ENCODE data around the gene RRM1. TPM values are rescaled to one million over a fixed set of nuclear protein-coding genes. Genes with fewer than 3 reads are reported as not detected.
"Not testable (repeated sequence)": the region's sequence is repeated elsewhere in the genome, so short reads cannot be mapped to it uniquely, and the experiment has no call there.

Gene RRM1
- total and polyA plus RNA-seq, 2 of the 13 experiments (the other 11 are each of a cell fraction or from before 2014, with no cell fraction given), result 17.3 to 108 TPM

DNA sequence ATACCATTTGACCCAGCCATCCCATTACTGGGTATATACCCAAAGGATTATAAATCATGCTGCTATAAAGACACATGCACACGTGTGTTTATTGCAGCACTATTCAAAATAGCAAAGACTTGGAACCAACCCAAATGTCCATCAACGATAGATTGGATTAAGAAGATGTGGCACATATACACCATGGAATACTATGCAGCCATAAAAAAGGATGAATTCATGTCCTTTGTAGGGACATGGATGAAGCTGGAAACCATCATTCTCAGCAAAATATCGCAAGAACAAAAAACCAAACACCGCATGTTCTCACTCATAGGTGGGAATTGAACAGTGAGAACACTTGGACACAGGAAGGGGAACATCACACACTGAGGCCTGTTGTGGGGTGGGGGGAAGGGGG is 41.4 kb upstream of the RRM1 start:
- CTCF ChIA-PET (ENCODE audit: low intra/inter-chr PET ratio, low total read pairs); in situ Hi-C loops (cut with HindIII; ENCODE audit: extremely low pct_ligation_motif_present, low pct_unique_long_range_greater_than_20kb); intact Hi-C loops (cut with micrococcal nuclease; ENCODE audit: unreplicated experiment): not testable (repeated sequence)

DNA sequence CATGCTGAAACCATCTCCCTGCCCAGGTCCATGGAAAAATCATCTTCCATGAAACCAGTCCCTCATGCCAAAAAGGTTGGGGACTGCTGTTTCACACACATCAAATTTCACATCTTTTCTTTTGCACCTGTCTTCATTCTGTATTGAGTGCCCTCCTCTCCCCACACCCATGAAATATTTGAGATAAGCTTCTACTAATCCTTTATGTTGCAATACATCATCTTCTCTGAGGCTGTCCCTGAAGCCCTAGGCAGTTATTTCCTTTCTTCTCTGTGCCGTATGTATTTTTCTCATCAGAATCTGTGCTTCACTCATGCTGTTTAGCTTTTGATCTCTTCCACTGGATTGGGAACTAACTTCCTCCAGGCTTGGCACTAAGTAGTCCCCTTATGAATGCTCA is 40.0 kb upstream of the RRM1 start:
- BruUV-seq (replicated peaks), result no TSS peak
- DNase-seq (ENCODE audit: low spot score), result no peak
- H3K36me3 ChIP-seq (replicated peaks in 1 of 2; ENCODE audit: control insufficient read depth in 1 of 2, insufficient read depth in 2 of 2, low read length in 2 of 2), result peaks cover 8 to 27% of the 10 kb centered on the region in 2 experiments
- no peaks in the 10 kb centered on the region; a peak in 1 of 5 replicates for H3K27me3 ChIP-seq (ENCODE audit: control insufficient read depth in 1 of 2, insufficient read depth in 2 of 2, low read length in 2 of 2)
- CTCF ChIA-PET (ENCODE audit: low intra/inter-chr PET ratio, low total read pairs), result no interaction called here
- no peak overlapping the region for H3K27ac ChIP-seq (ENCODE audit: extremely low read length, insufficient read depth, low read length)
- intact Hi-C loops (cut with micrococcal nuclease; ENCODE audit: unreplicated experiment), result no loop called here
- WGBS (ENCODE audit: low lambda C conversion rate), result 97% methylated on average over 1 of the region's 1 CpG
- no peak overlapping the region for H3K9ac ChIP-seq (ENCODE audit: insufficient read depth, low read depth, low read length)
- H3K4me1 ChIP-seq (ENCODE audit: insufficient read depth, low read length), result peaks cover 7% of the 10 kb centered on the region
- FAIRE-seq, result no peak
- no peak for ATAC-seq
- no peaks in the 10 kb centered on the region for H3K79me2 ChIP-seq (ENCODE audit: insufficient read depth, low read length)
- H3K9me3 ChIP-seq (ENCODE audit: low read length), result no peaks in the 10 kb centered on the region
- in situ Hi-C loops (cut with HindIII; ENCODE audit: extremely low pct_ligation_motif_present, low pct_unique_long_range_greater_than_20kb), result no loop called here
- no peaks in the 10 kb centered on the region for H4K20me1 ChIP-seq (ENCODE audit: insufficient read depth, low read length)
- H2AFZ ChIP-seq (ENCODE audit: low read length), result no peak overlapping the region
- no peak overlapping the region for H3K4me2 ChIP-seq (ENCODE audit: low read depth, low read length)
- POLR2A ChIA-PET, result no interaction called here
- H3K4me3 ChIP-seq (replicated peaks in 1 of 3; ENCODE audit: insufficient read depth in 1 of 3, low read depth in 2 of 3, low read length in 3 of 3), result no peak overlapping the region
- no peak for TF ChIP-seq NBN (conservative IDR thresholded peaks at IDR 0.05)
- no peak for TF ChIP-seq ZNF329 (CRISPR knock-in tag; IDR thresholded peaks at IDR 0.05; ENCODE audit: low read depth)
- TF ChIP-seq, protein P1, sequence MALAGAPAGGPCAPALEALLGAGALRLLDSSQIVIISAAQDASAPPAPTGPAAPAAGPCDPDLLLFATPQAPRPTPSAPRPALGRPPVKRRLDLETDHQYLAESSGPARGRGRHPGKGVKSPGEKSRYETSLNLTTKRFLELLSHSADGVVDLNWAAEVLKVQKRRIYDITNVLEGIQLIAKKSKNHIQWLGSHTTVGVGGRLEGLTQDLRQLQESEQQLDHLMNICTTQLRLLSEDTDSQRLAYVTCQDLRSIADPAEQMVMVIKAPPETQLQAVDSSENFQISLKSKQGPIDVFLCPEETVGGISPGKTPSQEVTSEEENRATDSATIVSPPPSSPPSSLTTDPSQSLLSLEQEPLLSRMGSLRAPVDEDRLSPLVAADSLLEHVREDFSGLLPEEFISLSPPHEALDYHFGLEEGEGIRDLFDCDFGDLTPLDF (CRISPR knock-in tag; IDR thresholded peaks at IDR 0.05), result no peak
- TF ChIP-seq, protein P2, sequence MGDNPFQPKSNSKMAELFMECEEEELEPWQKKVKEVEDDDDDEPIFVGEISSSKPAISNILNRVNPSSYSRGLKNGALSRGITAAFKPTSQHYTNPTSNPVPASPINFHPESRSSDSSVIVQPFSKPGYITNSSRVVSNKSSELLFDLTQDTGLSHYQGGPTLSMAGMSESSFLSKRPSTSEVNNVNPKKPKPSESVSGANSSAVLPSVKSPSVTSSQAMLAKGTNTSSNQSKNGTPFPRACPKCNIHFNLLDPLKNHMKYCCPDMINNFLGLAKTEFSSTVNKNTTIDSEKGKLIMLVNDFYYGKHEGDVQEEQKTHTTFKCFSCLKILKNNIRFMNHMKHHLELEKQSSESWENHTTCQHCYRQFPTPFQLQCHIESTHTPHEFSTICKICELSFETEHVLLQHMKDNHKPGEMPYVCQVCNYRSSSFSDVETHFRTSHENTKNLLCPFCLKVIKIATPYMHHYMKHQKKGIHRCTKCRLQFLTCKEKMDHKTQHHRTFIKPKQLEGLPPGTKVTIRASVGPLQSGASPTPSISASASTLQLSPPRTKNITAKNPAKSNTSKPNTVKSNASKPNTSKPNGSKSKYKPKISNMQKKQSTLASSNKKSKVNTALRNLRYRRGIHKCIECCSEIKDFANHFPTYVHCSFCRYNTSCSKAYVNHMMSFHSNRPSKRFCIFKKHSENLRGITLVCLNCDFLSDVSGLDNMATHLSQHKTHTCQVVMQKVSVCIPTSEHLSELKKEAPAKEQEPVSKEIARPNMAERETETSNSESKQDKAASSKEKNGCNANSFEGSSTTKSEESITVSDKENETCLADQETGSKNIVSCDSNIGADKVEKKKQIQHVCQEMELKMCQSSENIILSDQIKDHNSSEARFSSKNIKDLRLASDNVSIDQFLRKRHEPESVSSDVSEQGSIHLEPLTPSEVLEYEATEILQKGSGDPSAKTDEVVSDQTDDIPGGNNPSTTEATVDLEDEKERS (CRISPR knock-in tag; IDR thresholded peaks at IDR 0.05), result no peak
- TF ChIP-seq, protein P3, sequence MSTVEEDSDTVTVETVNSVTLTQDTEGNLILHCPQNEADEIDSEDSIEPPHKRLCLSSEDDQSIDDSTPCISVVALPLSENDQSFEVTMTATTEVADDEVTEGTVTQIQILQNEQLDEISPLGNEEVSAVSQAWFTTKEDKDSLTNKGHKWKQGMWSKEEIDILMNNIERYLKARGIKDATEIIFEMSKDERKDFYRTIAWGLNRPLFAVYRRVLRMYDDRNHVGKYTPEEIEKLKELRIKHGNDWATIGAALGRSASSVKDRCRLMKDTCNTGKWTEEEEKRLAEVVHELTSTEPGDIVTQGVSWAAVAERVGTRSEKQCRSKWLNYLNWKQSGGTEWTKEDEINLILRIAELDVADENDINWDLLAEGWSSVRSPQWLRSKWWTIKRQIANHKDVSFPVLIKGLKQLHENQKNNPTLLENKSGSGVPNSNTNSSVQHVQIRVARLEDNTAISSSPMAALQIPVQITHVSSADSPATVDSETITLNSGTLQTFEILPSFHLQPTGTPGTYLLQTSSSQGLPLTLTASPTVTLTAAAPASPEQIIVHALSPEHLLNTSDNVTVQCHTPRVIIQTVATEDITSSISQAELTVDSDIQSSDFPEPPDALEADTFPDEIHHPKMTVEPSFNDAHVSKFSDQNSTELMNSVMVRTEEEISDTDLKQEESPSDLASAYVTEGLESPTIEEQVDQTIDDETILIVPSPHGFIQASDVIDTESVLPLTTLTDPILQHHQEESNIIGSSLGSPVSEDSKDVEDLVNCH (CRISPR knock-in tag; IDR thresholded peaks at IDR 0.05), result no peak
- TF ChIP-seq KDM4B (CRISPR knock-in tag; IDR thresholded peaks at IDR 0.05), result no peak

More for the DNA sequence above, 41.4 kb upstream of the RRM1 start:
- H3K79me2 ChIP-seq (ENCODE audit: insufficient read depth, low read length); DNase-seq (ENCODE audit: low spot score); H3K4me3 ChIP-seq (replicated peaks in 1 of 3; ENCODE audit: insufficient read depth in 1 of 3, low read depth in 2 of 3, low read length in 3 of 3); H2AFZ ChIP-seq (ENCODE audit: low read length); H3K27me3 ChIP-seq (ENCODE audit: control insufficient read depth in 1 of 2, insufficient read depth in 2 of 2, low read length in 2 of 2); BruUV-seq (replicated peaks); H4K20me1 ChIP-seq (ENCODE audit: insufficient read depth, low read length); H3K27ac ChIP-seq (ENCODE audit: extremely low read length, insufficient read depth, low read length); FAIRE-seq; ATAC-seq; H3K9ac ChIP-seq (ENCODE audit: insufficient read depth, low read depth, low read length); H3K4me2 ChIP-seq (ENCODE audit: low read depth, low read length); H3K9me3 ChIP-seq (ENCODE audit: low read length); POLR2A ChIA-PET; H3K4me1 ChIP-seq (ENCODE audit: insufficient read depth, low read length): not testable (repeated sequence)
- 96% methylated on average over 4 of the region's 4 CpGs for WGBS (ENCODE audit: low lambda C conversion rate)
- peaks cover 6 to 24% of the 10 kb centered on the region in 2 experiments; a peak in 4 of 5 replicates for H3K36me3 ChIP-seq (replicated peaks in 1 of 2; ENCODE audit: control insufficient read depth in 1 of 2, insufficient read depth in 2 of 2, low read length in 2 of 2)

All from HepG2 (cell line).